ENCODE measurements around the gene SPTLC3. TPM values are rescaled to one million over a fixed set of nuclear protein-coding genes. Genes with fewer than 3 reads are reported as not detected.

SPTLC3 gene
- total and polyA plus RNA-seq, 2 of the 13 experiments (the other 11 are each of a cell fraction or from before 2014, with no cell fraction given): 20.5 to 95.6 TPM

- TF ChIP-seq HBP1 (CRISPR knock-in tag; IDR thresholded peaks at IDR 0.05; ENCODE audit: low read depth) (no peak), FOXK2 (IDR thresholded peaks at IDR 0.05) (no peak), PHF8 (CRISPR knock-in tag; IDR thresholded peaks at IDR 0.05) (no peak), ETV5 (CRISPR knock-in tag; IDR thresholded peaks at IDR 0.05; ENCODE audit: borderline replicate concordance) (no peak), ZNF281 (CRISPR knock-in tag; IDR thresholded peaks at IDR 0.05; ENCODE audit: borderline replicate concordance) (no peak), CEBPB (IDR thresholded peaks at IDR 0.05; ENCODE audit: borderline replicate concordance, low read depth, low read length) (peak; percentile 58; the same call in 1 of the 2 replicates), STAT6 (CRISPR knock-in tag; IDR thresholded peaks at IDR 0.05; ENCODE audit: borderline replicate concordance) (no peak)
Observed at GRCh38 chr20:13029687-13030375, 21.1 kb downstream of the SPTLC3 start (continued).
